ENCODE results near the gene SRD5A3.
"Not testable (repeated sequence)": the region's sequence is repeated elsewhere in the genome, so short reads cannot be mapped to it uniquely, and the experiment has no call there.

SRD5A3 gene

GRCh38 chr4:55358246-55358645 is 12.2 kb downstream of the SRD5A3 start:
- H3K27ac ChIP-seq (ENCODE audit: low read length): no peak overlapping the region
- no peaks in the 10 kb centered on the region for H3K79me2 ChIP-seq (ENCODE audit: insufficient read depth, low read length)
- no peak for DNase-seq
- H3K4me1 ChIP-seq (ENCODE audit: insufficient read depth, low read length): no peaks in the 10 kb centered on the region
- H3K9ac ChIP-seq (ENCODE audit: low read depth, low read length): no peak overlapping the region
- H4K20me1 ChIP-seq (ENCODE audit: insufficient read depth, low read length): peaks cover 5% of the 10 kb centered on the region; the same call in 1 of the 2 replicates
- H3K36me3 ChIP-seq (ENCODE audit: insufficient read depth, low read length): peaks cover 8% of the 10 kb centered on the region; the same call in 1 of the 2 replicates
- no peak overlapping the region for H3K4me2 ChIP-seq (ENCODE audit: insufficient read depth, low read length)
- no peak overlapping the region for H2AFZ ChIP-seq (ENCODE audit: low read depth, low read length)
- H3K27me3 ChIP-seq (ENCODE audit: insufficient read depth, low read length, poor library complexity): no peaks in the 10 kb centered on the region
- H3K9me3 ChIP-seq (ENCODE audit: insufficient read depth, low read length, severe bottlenecking): no peaks in the 10 kb centered on the region
- H3K4me3 ChIP-seq (ENCODE audit: low read depth in 1 of 2, low read length in 2 of 2): no peak overlapping the region
- ATAC-seq (ENCODE audit: insufficient read depth, low read depth): no peak
- TF ChIP-seq CTCF (IDR thresholded peaks at IDR 0.05; ENCODE audit: borderline replicate concordance, extremely low read depth, low read length, poor library complexity, severe bottlenecking) (no peak), EZH2 (IDR thresholded peaks at IDR 0.05; ENCODE audit: borderline replicate concordance, low read depth, low read length, severe bottlenecking) (no peak)

GRCh38 chr4:55358668-55359067 is 12.6 kb downstream of the SRD5A3 start:
- TF ChIP-seq EZH2 (IDR thresholded peaks at IDR 0.05; ENCODE audit: borderline replicate concordance, low read depth, low read length, severe bottlenecking) (no peak), CTCF (IDR thresholded peaks at IDR 0.05; ENCODE audit: borderline replicate concordance, extremely low read depth, low read length, poor library complexity, severe bottlenecking) (no peak)
- Histone ChIP-seq H3K9me3 (ENCODE audit: insufficient read depth, low read length, severe bottlenecking) (no peaks in the 10 kb centered on the region), H3K36me3 (ENCODE audit: insufficient read depth, low read length) (peaks cover 11% of the 10 kb centered on the region), H3K27me3 (ENCODE audit: insufficient read depth, low read length, poor library complexity) (no peaks in the 10 kb centered on the region), H3K4me1 (ENCODE audit: insufficient read depth, low read length) (no peaks in the 10 kb centered on the region), H2AFZ (ENCODE audit: low read depth, low read length) (no peak overlapping the region), H3K9ac (ENCODE audit: low read depth, low read length) (no peak overlapping the region), H3K4me2 (ENCODE audit: insufficient read depth, low read length) (no peak overlapping the region), H4K20me1 (ENCODE audit: insufficient read depth, low read length) (peaks cover 5% of the 10 kb centered on the region; the same call in 1 of the 2 replicates), H3K79me2 (ENCODE audit: insufficient read depth, low read length) (no peaks in the 10 kb centered on the region), H3K4me3 (ENCODE audit: low read depth in 1 of 2, low read length in 2 of 2) (no peak overlapping the region), H3K27ac (ENCODE audit: low read length) (no peak overlapping the region)
- DNase-seq: no peak
- ATAC-seq (ENCODE audit: insufficient read depth, low read depth): no peak

GRCh38 chr4:55359397-55359916 is 13.4 kb downstream of the SRD5A3 start:
- peaks cover 13% of the 10 kb centered on the region for H3K36me3 ChIP-seq (ENCODE audit: insufficient read depth, low read length)
- H2AFZ ChIP-seq (ENCODE audit: low read depth, low read length): no peak overlapping the region
- H3K4me2 ChIP-seq (ENCODE audit: insufficient read depth, low read length): no peak overlapping the region
- no peak overlapping the region for H3K27ac ChIP-seq (ENCODE audit: low read length)
- no peak for TF ChIP-seq CTCF (IDR thresholded peaks at IDR 0.05; ENCODE audit: borderline replicate concordance, extremely low read depth, low read length, poor library complexity, severe bottlenecking)
- no peak for TF ChIP-seq EZH2 (IDR thresholded peaks at IDR 0.05; ENCODE audit: borderline replicate concordance, low read depth, low read length, severe bottlenecking)
- H3K9me3 ChIP-seq (ENCODE audit: insufficient read depth, low read length, severe bottlenecking): no peaks in the 10 kb centered on the region
- H3K79me2 ChIP-seq (ENCODE audit: insufficient read depth, low read length): no peaks in the 10 kb centered on the region
- H3K9ac ChIP-seq (ENCODE audit: low read depth, low read length): no peak overlapping the region
- no peak for DNase-seq
- H4K20me1 ChIP-seq (ENCODE audit: insufficient read depth, low read length): peaks cover 4% of the 10 kb centered on the region; the same call in 1 of the 2 replicates
- no peak overlapping the region for H3K4me3 ChIP-seq (ENCODE audit: low read depth in 1 of 2, low read length in 2 of 2)
- no peaks in the 10 kb centered on the region for H3K4me1 ChIP-seq (ENCODE audit: insufficient read depth, low read length)
- ATAC-seq (ENCODE audit: insufficient read depth, low read depth): no peak
- no peaks in the 10 kb centered on the region for H3K27me3 ChIP-seq (ENCODE audit: insufficient read depth, low read length, poor library complexity)

DNA sequence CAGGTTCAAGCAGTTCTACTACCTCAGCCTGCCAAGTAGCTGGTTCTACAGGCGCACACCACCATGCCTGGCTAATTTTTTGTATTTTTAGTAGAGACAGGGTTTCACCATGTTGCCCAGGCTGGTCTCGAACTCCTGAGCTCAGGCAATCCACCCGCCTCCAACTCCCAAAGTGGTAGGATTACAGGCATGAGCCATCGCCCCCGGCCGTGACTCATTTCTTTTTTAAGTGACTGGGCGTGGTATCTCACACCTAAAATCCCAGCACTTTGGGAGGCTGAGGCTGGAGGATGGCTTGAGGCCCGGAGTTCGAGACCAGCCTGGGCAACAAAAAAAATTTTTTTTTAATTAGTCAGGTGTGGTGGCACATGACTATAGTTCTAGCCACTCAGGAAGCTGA is 16.9 kb downstream of the SRD5A3 start:
- not testable (repeated sequence) for H3K27me3 ChIP-seq (ENCODE audit: insufficient read depth, low read length, poor library complexity); H3K4me3 ChIP-seq (ENCODE audit: low read depth in 1 of 2, low read length in 2 of 2); H3K79me2 ChIP-seq (ENCODE audit: insufficient read depth, low read length); H3K4me2 ChIP-seq (ENCODE audit: insufficient read depth, low read length); H2AFZ ChIP-seq (ENCODE audit: low read depth, low read length); H3K9ac ChIP-seq (ENCODE audit: low read depth, low read length); DNase-seq; ATAC-seq (ENCODE audit: insufficient read depth, low read depth); H4K20me1 ChIP-seq (ENCODE audit: insufficient read depth, low read length); H3K9me3 ChIP-seq (ENCODE audit: insufficient read depth, low read length, severe bottlenecking); H3K27ac ChIP-seq (ENCODE audit: low read length); H3K4me1 ChIP-seq (ENCODE audit: insufficient read depth, low read length)
- peaks cover 38% of the 10 kb centered on the region for H3K36me3 ChIP-seq (ENCODE audit: insufficient read depth, low read length)

Measured in DND-41 (cell line).